ENCODE results near the gene ATP2B1.

The ATP2B1 gene

DNA sequence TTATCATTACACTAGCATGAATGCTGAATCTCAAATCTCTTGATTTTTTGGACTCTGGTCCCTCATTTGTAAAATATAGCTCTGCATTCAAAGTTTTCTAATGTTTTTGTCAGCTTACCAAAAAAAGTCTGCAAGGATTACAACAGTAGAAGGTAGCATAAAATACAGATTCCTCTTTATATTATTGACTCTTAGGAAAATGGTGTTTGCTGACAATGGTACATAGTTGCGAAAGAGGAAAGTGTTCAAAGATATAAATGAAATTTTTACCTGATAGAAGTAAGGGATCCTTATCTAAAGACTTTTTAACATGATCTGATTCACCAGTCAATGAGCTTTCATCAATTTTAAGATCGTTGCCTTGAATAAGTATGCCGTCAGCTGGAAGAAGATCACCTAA is 74.1 kb downstream of the ATP2B1 start:
- Mint-ChIP-seq H3K4me3 (no peak overlapping the region), H3K27ac (no peak overlapping the region), H3K36me3 (peaks cover 33% of the 10 kb centered on the region), H3K27me3 (no peaks in the 10 kb centered on the region), H3K4me1 (ENCODE audit: low read depth) (peaks cover 12% of the 10 kb centered on the region), H3K9me3 (ENCODE audit: low read depth) (no peaks in the 10 kb centered on the region)

- H3K4me1 Mint-ChIP-seq (ENCODE audit: low read depth), result peaks cover 10% of the 10 kb centered on the region
- H3K9me3 Mint-ChIP-seq (ENCODE audit: low read depth), result no peaks in the 10 kb centered on the region
- no peaks in the 10 kb centered on the region for H3K27me3 Mint-ChIP-seq
- peaks cover 38% of the 10 kb centered on the region for H3K36me3 Mint-ChIP-seq
- H3K4me3 Mint-ChIP-seq, result no peak overlapping the region
- no peak overlapping the region for H3K27ac Mint-ChIP-seq
These were observed 75.9 kb downstream of the ATP2B1 start for GRCh38 chr12:89632778-89633177.

GRCh38 chr12:89622115-89622514 is 86.5 kb downstream of the ATP2B1 start:
- Mint-ChIP-seq H3K4me3 (no peak overlapping the region), H3K36me3 (peaks cover 18% of the 10 kb centered on the region), H3K9me3 (ENCODE audit: low read depth) (no peaks in the 10 kb centered on the region), H3K27ac (no peak overlapping the region), H3K4me1 (ENCODE audit: low read depth) (no peaks in the 10 kb centered on the region), H3K27me3 (no peaks in the 10 kb centered on the region)

DNA sequence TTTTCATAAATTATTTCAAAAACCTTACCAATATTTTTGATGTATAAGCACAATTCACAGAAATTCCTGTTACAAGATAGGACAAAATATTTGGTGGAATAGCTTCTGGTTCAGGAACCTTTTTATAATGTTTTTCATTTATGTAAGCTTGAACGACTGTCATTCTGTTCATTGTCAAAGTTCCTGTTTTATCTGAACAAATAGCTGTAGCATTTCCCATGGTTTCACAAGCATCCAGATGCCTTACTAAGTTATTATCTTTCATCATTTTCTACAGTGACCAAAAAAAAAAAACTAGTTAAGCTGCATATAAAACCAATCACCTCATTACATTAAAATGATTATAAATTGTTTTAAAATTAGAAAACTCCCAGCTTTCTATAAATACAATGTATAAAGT is 87.1 kb downstream of the ATP2B1 start:
- no peak overlapping the region for H3K27ac Mint-ChIP-seq
- H3K9me3 Mint-ChIP-seq (ENCODE audit: low read depth), result no peaks in the 10 kb centered on the region
- H3K36me3 Mint-ChIP-seq, result peaks cover 24% of the 10 kb centered on the region
- H3K4me1 Mint-ChIP-seq (ENCODE audit: low read depth), result no peaks in the 10 kb centered on the region
- H3K4me3 Mint-ChIP-seq, result no peak overlapping the region
- no peaks in the 10 kb centered on the region for H3K27me3 Mint-ChIP-seq

DNA sequence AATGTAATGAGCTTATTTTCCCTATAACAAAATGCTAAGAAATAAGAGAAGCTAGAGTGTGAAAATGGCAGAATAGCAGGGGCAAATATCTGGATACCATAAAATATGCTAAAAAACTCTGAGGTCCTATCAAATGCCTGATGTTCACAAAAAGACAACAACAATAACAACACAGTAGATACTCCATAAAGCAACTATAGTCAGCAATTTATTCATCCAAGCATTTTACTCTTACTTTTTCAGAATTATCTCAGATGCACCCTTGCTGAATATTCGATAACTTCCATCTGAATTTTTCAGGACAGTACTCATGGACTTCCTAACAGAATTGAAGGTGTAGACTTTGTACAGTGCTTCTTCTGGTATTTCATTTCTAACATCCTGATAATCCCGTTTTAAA is 88.9 kb downstream of the ATP2B1 start:
- Mint-ChIP-seq H3K27me3 (no peaks in the 10 kb centered on the region), H3K27ac (no peak overlapping the region), H3K4me1 (ENCODE audit: low read depth) (no peaks in the 10 kb centered on the region), H3K36me3 (peaks cover 20% of the 10 kb centered on the region), H3K9me3 (ENCODE audit: low read depth) (no peaks in the 10 kb centered on the region), H3K4me3 (no peak overlapping the region)

DNA sequence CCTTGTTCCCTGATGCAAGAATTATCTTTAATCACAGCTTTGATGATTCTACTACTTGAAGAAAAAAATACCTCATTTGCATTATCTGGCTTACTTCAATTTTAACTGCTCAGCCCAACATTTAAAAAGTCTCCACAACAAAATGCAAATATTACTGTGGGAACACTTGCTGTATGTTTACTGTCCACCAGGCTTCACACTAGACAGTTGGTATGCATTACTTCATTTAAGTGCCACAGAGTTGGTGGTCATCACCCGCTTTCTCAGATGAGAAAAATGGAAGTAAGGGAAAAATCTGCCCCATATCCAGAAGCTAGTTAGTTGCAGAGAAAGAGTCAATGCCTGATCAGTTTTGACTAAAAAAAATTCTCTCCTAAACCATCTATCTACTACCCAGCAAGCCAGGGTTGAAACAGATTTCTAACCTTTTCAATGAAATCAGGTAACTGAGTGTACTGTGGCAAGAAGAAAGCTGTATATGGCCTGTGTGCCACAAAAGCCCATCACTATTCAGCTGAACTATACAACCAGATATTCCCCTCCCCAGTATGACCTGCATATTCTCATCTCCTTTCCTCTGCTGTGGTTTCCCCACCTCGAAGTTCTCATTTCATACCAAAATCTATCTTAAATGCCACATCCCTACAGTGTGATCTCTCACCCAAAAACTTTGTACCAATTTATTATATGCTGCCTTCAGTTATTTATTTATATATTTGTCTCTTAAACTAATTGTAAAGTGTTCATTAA is 90.3 kb downstream of the ATP2B1 start:
- Mint-ChIP-seq H3K36me3 (peaks cover 34% of the 10 kb centered on the region), H3K4me1 (ENCODE audit: low read depth) (no peaks in the 10 kb centered on the region), H3K27me3 (no peaks in the 10 kb centered on the region), H3K4me3 (no peak overlapping the region), H3K27ac (peak overlapping the region; percentile 9), H3K9me3 (ENCODE audit: low read depth) (no peaks in the 10 kb centered on the region)

GRCh38 chr12:89610366-89610765 is 98.3 kb downstream of the ATP2B1 start:
- H3K27ac Mint-ChIP-seq, result no peak overlapping the region
- H3K27me3 Mint-ChIP-seq, result no peaks in the 10 kb centered on the region
- no peaks in the 10 kb centered on the region for H3K4me1 Mint-ChIP-seq (ENCODE audit: low read depth)
- H3K4me3 Mint-ChIP-seq, result no peak overlapping the region
- H3K9me3 Mint-ChIP-seq (ENCODE audit: low read depth), result no peaks in the 10 kb centered on the region
- peaks cover 30% of the 10 kb centered on the region for H3K36me3 Mint-ChIP-seq

GRCh38 chr12:89603678-89604077 is 105.0 kb downstream of the ATP2B1 start:
- Mint-ChIP-seq H3K27ac (no peak overlapping the region), H3K27me3 (no peaks in the 10 kb centered on the region), H3K4me1 (ENCODE audit: low read depth) (peaks cover 4% of the 10 kb centered on the region), H3K9me3 (ENCODE audit: low read depth) (no peaks in the 10 kb centered on the region), H3K36me3 (peaks cover 21% of the 10 kb centered on the region), H3K4me3 (no peak overlapping the region)

- H3K36me3 Mint-ChIP-seq, result peaks cover 23% of the 10 kb centered on the region
- H3K4me1 Mint-ChIP-seq (ENCODE audit: low read depth), result peaks cover 20% of the 10 kb centered on the region
- no peak overlapping the region for H3K27ac Mint-ChIP-seq
- H3K4me3 Mint-ChIP-seq, result no peak overlapping the region
- H3K27me3 Mint-ChIP-seq, result no peaks in the 10 kb centered on the region
- no peaks in the 10 kb centered on the region for H3K9me3 Mint-ChIP-seq (ENCODE audit: low read depth)
These were observed 110.9 kb downstream of the ATP2B1 start for GRCh38 chr12:89597770-89598169.

DNA sequence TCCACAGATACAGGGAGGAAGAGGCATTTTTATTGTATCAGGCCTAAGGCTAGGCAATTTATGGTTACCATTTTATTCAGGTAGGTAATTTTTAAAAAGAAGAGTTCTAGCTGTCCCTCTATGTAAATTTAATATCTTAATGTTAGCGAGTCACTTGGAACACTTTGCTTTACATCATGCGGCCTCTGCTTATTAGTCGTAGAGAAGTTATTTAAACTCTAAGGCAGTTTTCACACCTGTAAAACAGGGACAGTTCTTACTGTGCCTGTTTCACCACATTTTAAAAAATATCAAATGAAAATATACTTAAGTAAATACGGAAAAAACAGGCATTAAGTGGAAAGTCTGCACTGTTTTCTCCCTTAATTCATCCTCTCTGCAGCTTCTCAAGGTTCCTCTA is 111.4 kb downstream of the ATP2B1 start:
- H3K27me3 Mint-ChIP-seq, result no peaks in the 10 kb centered on the region
- no peak overlapping the region for H3K4me3 Mint-ChIP-seq
- no peaks in the 10 kb centered on the region for H3K9me3 Mint-ChIP-seq (ENCODE audit: low read depth)
- H3K27ac Mint-ChIP-seq, result no peak overlapping the region
- H3K36me3 Mint-ChIP-seq, result peaks cover 22% of the 10 kb centered on the region
- H3K4me1 Mint-ChIP-seq (ENCODE audit: low read depth), result peaks cover 20% of the 10 kb centered on the region

DNA sequence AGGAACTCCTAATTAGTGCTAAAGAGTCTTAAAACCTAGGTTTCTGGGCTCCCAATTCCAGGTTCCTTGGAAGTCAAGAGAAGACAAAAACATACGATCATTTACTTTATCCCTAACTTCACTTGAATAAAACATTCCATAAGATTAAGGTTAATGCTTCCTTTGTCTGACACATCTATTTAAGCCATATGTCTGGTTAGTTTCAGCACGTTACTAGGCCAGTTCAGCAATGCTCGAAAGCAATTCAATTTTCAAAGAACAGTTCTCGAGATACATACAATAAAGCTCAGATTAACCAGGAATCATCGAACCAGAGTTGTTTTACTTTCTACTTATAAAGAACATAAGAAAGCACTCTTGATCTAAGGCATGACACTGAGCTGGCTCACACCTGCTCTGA is 114.8 kb downstream of the ATP2B1 start:
- H3K4me1 Mint-ChIP-seq (ENCODE audit: low read depth), result peaks cover 18% of the 10 kb centered on the region

GRCh38 chr12:89593233-89593632 is 115.4 kb downstream of the ATP2B1 start:
- Mint-ChIP-seq H3K27me3 (no peaks in the 10 kb centered on the region), H3K9me3 (ENCODE audit: low read depth) (no peaks in the 10 kb centered on the region), H3K27ac (no peak overlapping the region), H3K36me3 (peaks cover 19% of the 10 kb centered on the region), H3K4me1 (ENCODE audit: low read depth) (peaks cover 11% of the 10 kb centered on the region), H3K4me3 (no peak overlapping the region)

More for the DNA sequence above, 114.8 kb downstream of the ATP2B1 start:
- Mint-ChIP-seq H3K27me3 (no peaks in the 10 kb centered on the region), H3K4me3 (no peak overlapping the region), H3K27ac (no peak overlapping the region), H3K9me3 (ENCODE audit: low read depth) (no peaks in the 10 kb centered on the region), H3K36me3 (peaks cover 26% of the 10 kb centered on the region)

DNA sequence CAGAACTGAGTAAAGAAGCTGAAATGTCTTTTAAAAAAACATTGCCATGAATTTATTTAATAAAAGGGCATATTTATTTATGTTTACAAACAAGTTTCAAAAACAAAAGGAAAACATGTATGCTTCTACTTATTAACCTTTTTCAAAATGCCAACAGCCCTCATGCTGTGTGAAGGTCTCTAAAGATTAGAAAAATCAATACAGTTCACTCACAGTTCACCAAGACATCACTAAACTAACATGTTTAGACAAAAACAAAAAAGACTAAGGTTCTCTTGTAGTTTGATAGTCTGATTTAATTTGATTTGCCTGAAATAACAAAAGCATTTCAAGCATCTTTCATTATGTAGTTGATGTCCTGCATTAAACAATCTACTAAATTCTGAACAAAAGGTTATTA is 118.9 kb downstream of the ATP2B1 start:
- Mint-ChIP-seq H3K36me3 (peaks cover 16% of the 10 kb centered on the region), H3K9me3 (ENCODE audit: low read depth) (no peaks in the 10 kb centered on the region), H3K27ac (no peak overlapping the region), H3K27me3 (no peaks in the 10 kb centered on the region), H3K4me3 (no peak overlapping the region), H3K4me1 (ENCODE audit: low read depth) (no peaks in the 10 kb centered on the region)

DNA sequence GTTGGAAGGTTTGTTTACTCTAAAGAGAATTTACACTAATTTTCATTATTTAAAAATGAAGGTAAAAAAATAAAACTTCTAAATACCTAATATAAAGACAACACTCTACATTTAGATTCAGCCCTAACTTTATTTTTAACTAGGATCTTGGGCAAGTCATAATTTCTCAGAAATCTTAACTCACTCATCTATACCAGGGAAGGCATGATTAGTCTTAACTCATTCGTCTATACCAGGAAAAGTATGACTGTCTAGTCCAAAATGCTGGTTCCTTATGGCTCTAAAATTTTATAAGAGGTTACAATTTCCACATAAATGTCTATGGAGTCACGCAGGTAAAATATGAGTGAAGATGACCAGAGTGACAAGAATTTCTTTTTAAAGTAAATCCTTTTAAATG is 130.1 kb downstream of the ATP2B1 start:
- H3K27ac Mint-ChIP-seq, result no peak overlapping the region
- H3K4me1 Mint-ChIP-seq (ENCODE audit: low read depth), result no peaks in the 10 kb centered on the region
- no peaks in the 10 kb centered on the region for H3K9me3 Mint-ChIP-seq (ENCODE audit: low read depth)
- H3K27me3 Mint-ChIP-seq, result no peaks in the 10 kb centered on the region
- no peak overlapping the region for H3K4me3 Mint-ChIP-seq
- peaks cover 5% of the 10 kb centered on the region for H3K36me3 Mint-ChIP-seq

- Mint-ChIP-seq H3K4me1 (ENCODE audit: low read depth) (no peaks in the 10 kb centered on the region), H3K9me3 (ENCODE audit: low read depth) (no peaks in the 10 kb centered on the region), H3K27me3 (no peaks in the 10 kb centered on the region), H3K27ac (no peak overlapping the region), H3K36me3 (no peaks in the 10 kb centered on the region), H3K4me3 (no peak overlapping the region)
These were observed 131.9 kb downstream of the ATP2B1 start for GRCh38 chr12:89576572-89577220.

DNA sequence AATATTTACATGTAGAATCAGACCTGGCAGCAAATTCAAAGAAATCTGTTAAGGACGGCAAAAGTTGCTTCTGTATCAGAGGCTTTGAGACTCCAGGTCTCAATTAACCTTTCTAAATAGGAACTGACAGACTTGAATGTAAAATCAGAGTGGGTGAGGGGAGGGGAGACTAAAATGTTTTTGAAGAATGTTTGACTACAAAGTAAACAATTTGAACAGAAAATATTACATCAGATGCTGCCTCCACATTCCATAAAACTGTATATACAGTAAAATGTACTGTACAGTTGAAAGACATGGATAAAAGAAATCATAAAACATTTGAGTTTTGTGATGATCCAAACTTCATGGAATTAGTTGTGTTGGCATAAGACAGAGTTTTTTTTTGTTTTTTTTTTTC is 133.3 kb downstream of the ATP2B1 start:
- no peak overlapping the region for H3K4me3 Mint-ChIP-seq
- H3K27me3 Mint-ChIP-seq, result no peaks in the 10 kb centered on the region
- no peaks in the 10 kb centered on the region for H3K36me3 Mint-ChIP-seq
- no peak overlapping the region for H3K27ac Mint-ChIP-seq
- H3K9me3 Mint-ChIP-seq (ENCODE audit: low read depth), result no peaks in the 10 kb centered on the region
- no peaks in the 10 kb centered on the region for H3K4me1 Mint-ChIP-seq (ENCODE audit: low read depth)

All from activated naive CD8-positive, alpha-beta T cell (primary cell).